ENCODE measurements around the gene PANX3.
"Not testable (repeated sequence)": the region's sequence is repeated elsewhere in the genome, so short reads cannot be mapped to it uniquely, and the experiment has no call there.

Gene PANX3, protein sequence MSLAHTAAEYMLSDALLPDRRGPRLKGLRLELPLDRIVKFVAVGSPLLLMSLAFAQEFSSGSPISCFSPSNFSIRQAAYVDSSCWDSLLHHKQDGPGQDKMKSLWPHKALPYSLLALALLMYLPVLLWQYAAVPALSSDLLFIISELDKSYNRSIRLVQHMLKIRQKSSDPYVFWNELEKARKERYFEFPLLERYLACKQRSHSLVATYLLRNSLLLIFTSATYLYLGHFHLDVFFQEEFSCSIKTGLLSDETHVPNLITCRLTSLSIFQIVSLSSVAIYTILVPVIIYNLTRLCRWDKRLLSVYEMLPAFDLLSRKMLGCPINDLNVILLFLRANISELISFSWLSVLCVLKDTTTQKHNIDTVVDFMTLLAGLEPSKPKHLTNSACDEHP

DNA sequence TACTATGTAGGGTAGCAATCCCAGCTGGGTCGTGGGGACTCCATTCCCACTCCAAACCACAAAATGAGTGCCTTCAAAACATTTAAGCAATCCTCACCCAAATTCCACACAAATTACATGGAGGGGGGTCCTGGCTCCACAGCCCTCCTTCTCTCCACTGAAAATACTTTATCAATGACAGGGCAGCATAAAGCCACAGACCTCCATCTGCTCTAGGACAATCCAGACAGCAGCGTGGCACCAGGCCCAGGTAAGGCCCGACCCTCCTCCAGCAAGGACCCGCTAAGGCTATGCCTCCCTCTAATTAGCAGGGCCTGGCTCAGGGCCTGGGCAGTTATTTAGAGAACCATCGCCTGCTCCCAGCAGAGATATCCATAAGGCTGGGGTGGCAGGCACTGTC lies at the start of gene PANX3:
Gene PANX3, plus strand, starts transcription at position 365 of the 400 bp plus-strand sequence. CDS start 129 bp downstream, outside the sequence.
- DNase-seq, result no peak

DNA sequence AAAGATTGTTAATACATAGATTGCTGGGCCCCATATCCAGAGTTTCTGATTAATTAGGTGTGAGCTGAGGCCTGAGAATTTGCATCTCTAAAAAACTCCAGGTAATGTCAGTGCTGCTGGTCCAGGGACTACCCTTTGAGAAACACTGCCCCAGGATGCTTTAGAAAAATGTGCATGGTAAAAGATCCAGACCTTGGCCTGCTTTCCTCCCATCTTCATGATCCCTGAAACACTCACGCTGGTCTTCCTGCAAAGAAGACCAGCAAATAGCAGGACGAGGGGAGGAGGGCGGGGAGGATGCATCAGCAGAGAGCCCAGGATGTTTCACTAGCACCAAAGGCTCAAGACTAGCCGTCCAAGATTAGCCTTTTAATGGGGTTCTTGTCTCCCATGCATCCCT lies 41.5 kb upstream of the PANX3 start, which contains the start of gene OR8A1:
Gene OR8A1, plus strand, starts transcription at position 301 of the 400 bp plus-strand sequence. CDS start 123 bp downstream, outside the sequence.
- DNase-seq, result no peak

- no peak for DNase-seq
Measured at GRCh38 chr11:124570160-124570559, 41.1 kb upstream of the PANX3 start.

GRCh38 chr11:124577716-124578427 lies 33.4 kb upstream of the PANX3 start:
- no peak for DNase-seq

DNA sequence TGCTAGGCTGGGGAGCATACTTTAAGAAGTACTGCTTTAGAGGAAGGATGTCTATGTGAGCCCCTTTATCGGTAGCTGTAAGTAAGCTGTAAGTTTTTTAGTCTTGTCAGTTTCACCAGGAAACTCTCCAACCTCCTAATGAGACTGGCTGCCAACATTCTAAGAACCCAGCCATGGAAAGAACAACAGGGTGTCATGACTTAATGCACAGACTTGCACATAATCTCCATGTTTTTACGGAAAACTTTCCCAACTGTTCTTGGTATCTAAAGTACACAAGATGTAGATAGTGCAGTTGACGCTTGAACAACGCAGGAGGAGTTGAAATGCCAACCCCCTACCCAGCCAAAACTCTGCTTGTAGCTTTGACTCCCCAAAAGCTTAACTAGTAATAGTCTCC lies 32.5 kb upstream of the PANX3 start:
- DNase-seq, result no peak

- no peak for DNase-seq
Measured at GRCh38 chr11:124581817-124582216, 29.4 kb upstream of the PANX3 start.

- no peak for DNase-seq
Measured at GRCh38 chr11:124582565-124582964, 28.7 kb upstream of the PANX3 start.

GRCh38 chr11:124583781-124584180 lies 27.4 kb upstream of the PANX3 start:
- DNase-seq, result no peak

GRCh38 chr11:124584681-124585372 lies 26.4 kb upstream of the PANX3 start:
- no peak for DNase-seq

- DNase-seq, result peak; percentile 16
Measured at GRCh38 chr11:124586238-124586860, 24.9 kb upstream of the PANX3 start.

DNA sequence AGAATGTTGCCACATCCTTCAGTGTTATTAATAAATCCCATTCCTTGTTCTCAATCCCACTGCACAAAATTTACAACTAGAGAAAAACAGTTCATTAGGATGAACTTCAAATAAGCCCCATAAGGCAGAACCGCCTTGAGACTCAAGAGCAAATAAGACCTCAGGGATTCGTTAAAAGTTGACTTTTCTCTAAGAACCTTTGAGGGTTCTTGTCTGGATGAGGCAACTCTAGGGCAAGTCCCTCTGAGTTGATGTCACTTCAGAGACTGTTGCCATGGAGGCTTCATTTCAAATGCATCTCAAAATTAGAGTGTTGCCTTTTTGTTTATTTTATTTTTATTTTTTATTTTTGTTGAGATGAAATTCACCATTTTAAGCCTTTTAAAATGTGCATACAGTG lies 19.8 kb upstream of the PANX3 start:
- no peak for DNase-seq

GRCh38 chr11:124592627-124593026 lies 18.6 kb upstream of the PANX3 start:
- no peak for DNase-seq

GRCh38 chr11:124595302-124595701 lies 15.9 kb upstream of the PANX3 start:
- no peak for DNase-seq

GRCh38 chr11:124597626-124598025 lies 13.6 kb upstream of the PANX3 start:
- DNase-seq, result no peak

DNA sequence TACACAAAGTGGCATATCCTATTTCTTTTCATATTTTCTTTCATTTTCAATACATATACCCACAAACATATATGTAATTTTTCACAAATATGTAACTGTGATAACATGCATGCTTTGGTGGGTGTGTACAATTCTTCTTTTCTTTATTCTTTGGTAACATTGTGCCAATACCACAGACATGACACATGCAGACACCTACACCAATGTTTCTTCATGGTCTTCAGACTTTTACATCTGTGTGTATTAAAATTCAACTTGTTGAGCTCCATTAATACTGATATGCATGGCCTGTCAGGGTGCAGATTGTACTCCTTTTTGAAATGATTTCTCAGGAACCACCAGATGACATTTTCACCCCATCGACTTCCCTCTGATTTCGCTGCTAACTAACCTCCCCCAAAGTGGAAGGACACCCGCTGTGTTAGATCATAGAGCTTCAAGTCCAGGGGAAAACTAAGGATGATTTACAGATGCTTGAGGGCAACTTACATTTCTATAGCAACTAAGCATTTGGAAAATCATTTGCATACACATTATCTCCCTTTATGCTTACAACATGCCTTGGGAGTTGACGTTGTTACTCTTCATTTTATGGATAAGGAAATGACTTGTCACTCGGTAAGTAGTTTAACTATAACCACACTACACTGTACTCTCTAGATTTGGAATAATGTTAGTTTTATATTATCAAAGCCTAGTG lies 10.5 kb upstream of the PANX3 start:
- no peak for DNase-seq

DNA sequence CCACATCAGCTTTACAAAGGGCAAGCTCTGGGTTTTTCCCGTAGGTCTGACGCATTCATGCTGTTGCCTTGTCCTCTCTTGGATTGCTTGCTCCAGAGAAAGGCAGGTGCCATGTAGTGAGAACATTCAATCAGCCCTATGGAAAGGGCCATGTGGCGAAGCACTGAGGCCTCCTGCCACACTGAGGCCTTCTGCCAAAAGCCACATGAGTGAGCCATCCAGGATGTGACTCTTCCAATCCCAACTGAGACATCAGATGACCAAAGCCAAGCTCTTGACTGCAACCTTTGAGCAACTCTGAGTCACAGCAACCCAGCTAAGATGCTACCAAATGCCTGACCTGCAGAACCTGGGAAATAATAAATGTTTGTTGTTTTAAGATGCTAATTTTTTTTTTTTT lies 9.0 kb upstream of the PANX3 start:
- DNase-seq, result no peak

DNA sequence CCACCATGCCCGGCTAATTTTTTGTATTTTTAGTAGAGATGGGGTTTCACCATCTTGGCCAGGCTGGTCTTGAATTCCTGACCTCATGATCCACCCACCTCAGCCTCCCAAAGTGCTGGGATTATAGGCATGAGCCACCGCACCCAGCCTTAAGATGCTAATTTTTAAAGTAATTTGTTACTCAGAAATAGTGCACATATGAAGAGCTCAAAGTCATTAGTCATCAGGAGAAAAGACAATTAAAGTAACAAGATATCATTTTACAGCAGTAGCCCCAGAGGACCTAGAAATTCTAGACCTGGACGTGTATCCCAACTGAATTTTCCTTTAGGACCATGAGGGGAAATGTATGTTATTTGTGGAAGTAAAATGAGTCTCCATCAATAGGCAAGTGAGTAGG lies 8.5 kb upstream of the PANX3 start:
- not testable (repeated sequence) for DNase-seq

GRCh38 chr11:124605719-124606118 lies 5.5 kb upstream of the PANX3 start:
- no peak for DNase-seq

- DNase-seq, result no peak
Measured at GRCh38 chr11:124608147-124608546, 3.1 kb upstream of the PANX3 start.

- no peak for DNase-seq
Measured at GRCh38 chr11:124610295-124610694, 933 bp upstream of the PANX3 start.

DNA sequence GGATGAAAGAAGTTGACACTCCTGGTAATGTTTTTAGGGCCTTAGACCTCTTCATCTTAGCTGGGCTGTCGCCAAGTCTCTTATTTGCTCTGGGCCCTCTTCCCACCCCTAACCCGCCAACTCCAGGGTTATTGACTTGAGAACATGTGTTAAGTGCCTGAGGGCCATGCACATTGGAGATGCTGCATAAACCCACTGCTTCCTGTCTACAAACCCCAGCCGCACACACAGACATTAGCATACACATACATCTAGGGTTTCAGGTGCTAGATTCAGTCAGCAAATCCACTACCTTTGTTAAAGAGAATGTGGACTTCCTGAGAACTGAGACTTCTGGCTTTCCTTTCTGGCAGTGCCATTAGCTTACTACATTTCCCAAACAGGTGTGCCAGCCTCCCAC lies 817 bp downstream of the PANX3 start:
- no peak for DNase-seq

GRCh38 chr11:124612567-124613246 lies 1.5 kb downstream of the PANX3 start:
- DNase-seq, result no peak

Data from activated CD4-positive, alpha-beta T cell treated with anti-CD3 and anti-CD28 coated beads for 1 hour (primary cell).